OCI-LY3 (cell line): ENCODE results near the gene TRIP11.

Experiments
- H2AFZ ChIP-seq: fragments of 200-600, 300-600 bp; shearing (Covaris generic); 2 replicates; pipeline ENCODE4 v1.6.0; 2014; ENCODE audit warnings: antibody characterized with exemption, low read depth, low read length
- H3K27ac ChIP-seq: fragments of 200-600, 300-600 bp; sonication (generic); 2 replicates; pipeline ENCODE4 v1.5.1; 2014; ENCODE audit warnings: mild to moderate bottlenecking, low read length, moderate library complexity, mixed read lengths
- H3K27me3 ChIP-seq: fragments of 200-600, 300-600 bp; sonication (generic); 2 replicates; pipeline ENCODE4 v1.6.1; 2014; ENCODE audit warnings: low read depth, low read length, mixed read lengths
- H3K36me3 ChIP-seq: fragments of 200-600, 300-600 bp; sonication (generic); replicated peaks from 2 replicates; pipeline ENCODE3; 2014; ENCODE audit warnings: low read depth, low read length, mixed read lengths
- H3K4me1 ChIP-seq: fragments of 300-600, 200-600 bp; sonication (generic); 2 replicates; pipeline ENCODE4 v1.6.1; 2014; ENCODE audit warnings: low read length, mixed read lengths
- H3K4me2 ChIP-seq: fragments of 200-600, 300-600 bp; sonication (generic); 2 replicates; pipeline ENCODE4 v1.6.1; 2014; ENCODE audit warnings: low read length, mixed read lengths
- H3K4me3 ChIP-seq: fragments of 300-600, 200-600 bp; sonication (generic); 2 replicates; pipeline ENCODE4 v1.5.1; 2014; ENCODE audit warnings: antibody characterized with exemption, mild to moderate bottlenecking, low read length, moderate library complexity
- H3K79me2 ChIP-seq: fragments of 300-600, 200-600 bp; shearing (Covaris generic); 2 replicates; pipeline ENCODE4 v1.6.1; 2014; ENCODE audit warnings: mild to moderate bottlenecking, low read length, mixed read lengths
- H3K9ac ChIP-seq: fragments of 300-600, 200-600 bp; shearing (Covaris generic); 2 replicates; pipeline ENCODE4 v1.6.0; 2014; ENCODE audit warnings: mild to moderate bottlenecking, low read length, moderate library complexity
- H3K9me3 ChIP-seq: fragments of 200-600, 300-600 bp; shearing (Covaris generic); 2 replicates; pipeline ENCODE4 v1.6.1; 2014; ENCODE audit warnings: low read length, mixed read lengths; ENCODE audit not compliant: insufficient read depth
- H4K20me1 ChIP-seq: fragments of 200-600, 300-600 bp; sonication (generic); 2 replicates; pipeline ENCODE4 v1.6.1; 2016; ENCODE audit warnings: low read length, mixed read lengths; ENCODE audit not compliant: insufficient read depth
- CTCF ChIP-seq: fragments of 200-600, 300-600 bp; sonication (generic); IDR thresholded peaks from 2 replicates; pipeline ENCODE4 v1.5.1; 2014; ENCODE audit warnings: antibody characterized with exemption, low read length, low read depth
- EZH2phosphoT487 ChIP-seq: fragments of 200-600 bp; shearing (Covaris generic); IDR thresholded peaks from 2 replicates; pipeline ENCODE4 v1.6.1; 2018; ENCODE audit warnings: antibody characterized with exemption, mixed run types, low read depth

The TRIP11 gene

GRCh38 chr14:92009604-92010003, 30.3 kb downstream of the TRIP11 start:
- no peak overlapping the region for H3K4me3 ChIP-seq
- no peak for TF ChIP-seq EZH2phosphoT487
- TF ChIP-seq CTCF: no peak
- H3K79me2 ChIP-seq: peaks cover 8% of the 10 kb centered on the region; the same call in 1 of the 2 replicates
- no peak overlapping the region for H3K4me2 ChIP-seq
- no peak overlapping the region for H3K27ac ChIP-seq
- H3K4me1 ChIP-seq: peaks cover 19% of the 10 kb centered on the region
- 0 out of 2 replicates have a peak, but pooled peaks cover 3% of the 10 kb centered on the region for H4K20me1 ChIP-seq
- peaks cover 41% of the 10 kb centered on the region for H3K36me3 ChIP-seq
- no peaks in the 10 kb centered on the region for H3K27me3 ChIP-seq
- no peak overlapping the region for H3K9ac ChIP-seq
- no peaks in the 10 kb centered on the region for H3K9me3 ChIP-seq
- H2AFZ ChIP-seq: no peak overlapping the region

GRCh38 chr14:92005019-92005418, 34.8 kb downstream of the TRIP11 start:
- Histone ChIP-seq H3K27ac (no peak overlapping the region), H4K20me1 (no peaks in the 10 kb centered on the region), H3K9ac (no peak overlapping the region), H3K4me1 (peaks cover 5% of the 10 kb centered on the region; the same call in 1 of the 2 replicates), H3K4me2 (no peak overlapping the region), H2AFZ (no peak overlapping the region), H3K27me3 (no peaks in the 10 kb centered on the region), H3K9me3 (no peaks in the 10 kb centered on the region), H3K36me3 (peaks cover 38% of the 10 kb centered on the region), H3K4me3 (no peak overlapping the region), H3K79me2 (no peaks in the 10 kb centered on the region)
- TF ChIP-seq EZH2phosphoT487: no peak
- TF ChIP-seq CTCF: no peak

- H3K4me1 ChIP-seq: peaks cover 5% of the 10 kb centered on the region; the same call in 1 of the 2 replicates
- no peaks in the 10 kb centered on the region for H4K20me1 ChIP-seq
- H3K79me2 ChIP-seq: no peaks in the 10 kb centered on the region
- no peaks in the 10 kb centered on the region for H3K9me3 ChIP-seq
- H3K4me3 ChIP-seq: no peak overlapping the region
- H3K27ac ChIP-seq: no peak overlapping the region
- H3K4me2 ChIP-seq: no peak overlapping the region
- no peak overlapping the region for H3K9ac ChIP-seq
- TF ChIP-seq EZH2phosphoT487 (no peak), CTCF (no peak)
- peaks cover 41% of the 10 kb centered on the region for H3K36me3 ChIP-seq
- no peaks in the 10 kb centered on the region for H3K27me3 ChIP-seq
- H2AFZ ChIP-seq: no peak overlapping the region
Measured at GRCh38 chr14:92004062-92004461, 35.8 kb downstream of the TRIP11 start.

GRCh38 chr14:91998667-91999570, 40.9 kb downstream of the TRIP11 start:
- Histone ChIP-seq H3K4me3 (no peak overlapping the region), H3K9me3 (no peaks in the 10 kb centered on the region), H3K27ac (no peak overlapping the region), H3K4me1 (peaks cover 10% of the 10 kb centered on the region), H3K79me2 (no peaks in the 10 kb centered on the region), H3K36me3 (peaks cover 12% of the 10 kb centered on the region), H3K9ac (no peak overlapping the region), H3K27me3 (no peaks in the 10 kb centered on the region), H2AFZ (no peak overlapping the region), H3K4me2 (no peak overlapping the region), H4K20me1 (no peaks in the 10 kb centered on the region)
- TF ChIP-seq CTCF (no peak), EZH2phosphoT487 (no peak)
